Progenitor cell of endocrine pancreas (in vitro differentiated cells): Measurements from ENCODE around the gene SPTBN4. TPM values are rescaled to one million over a fixed set of nuclear protein-coding genes. Genes with fewer than 3 reads are reported as not detected.

Experiments used
- DNase-seq: peaks from one replicate; pipeline ENCODE4 v3.0.0; 2021; ENCODE audit warnings: low spot score; ENCODE audit not compliant: unreplicated experiment
- H3K27ac Mint-ChIP-seq: 2 replicates; pipeline ENCODE4 v1.8.0; 2021; ENCODE audit warnings: mild to moderate bottlenecking, moderate library complexity, mixed read lengths
- H3K27me3 Mint-ChIP-seq: 2 replicates; pipeline ENCODE4 v1.8.0; 2021; ENCODE audit warnings: mixed read lengths
- H3K36me3 Mint-ChIP-seq: 2 replicates; pipeline ENCODE4 v1.8.0; 2022; ENCODE audit warnings: mixed read lengths; ENCODE audit not compliant: insufficient read depth
- H3K4me1 Mint-ChIP-seq: 2 replicates; pipeline ENCODE4 v1.8.0; 2021; ENCODE audit warnings: low read depth, mixed read lengths
- H3K4me3 Mint-ChIP-seq: 2 replicates; pipeline ENCODE4 v1.8.0; 2021; ENCODE audit warnings: low read depth, mild to moderate bottlenecking, moderate library complexity, mixed read lengths
- H3K9me3 Mint-ChIP-seq: 2 replicates; pipeline ENCODE4 v1.8.0; 2021; ENCODE audit warnings: low read depth, mixed read lengths
- CTCF ChIP-seq: fragments of 200-600 bp; sonication (generic); IDR thresholded peaks from one replicate; pipeline ENCODE4 v1.5.0; 2021; ENCODE audit warnings: antibody characterized with exemption, mild to moderate bottlenecking; ENCODE audit not compliant: unreplicated experiment
- long read RNA-seq: library from polyadenylated mRNA; unstranded; transcript quantifications from one replicate; pipeline ENCODE4 v2.0.0, GENCODE V29; 2020
- total RNA-seq: library from RNA; stranded (reverse); gene quantifications from 2 replicates; pipeline ENCODE4 v1.2.1, GENCODE V29; 2021

The SPTBN4 gene
- total RNA-seq = 2.8 and 3.1 TPM in 2 replicates
- long read RNA-seq = 0 reads

DNA sequence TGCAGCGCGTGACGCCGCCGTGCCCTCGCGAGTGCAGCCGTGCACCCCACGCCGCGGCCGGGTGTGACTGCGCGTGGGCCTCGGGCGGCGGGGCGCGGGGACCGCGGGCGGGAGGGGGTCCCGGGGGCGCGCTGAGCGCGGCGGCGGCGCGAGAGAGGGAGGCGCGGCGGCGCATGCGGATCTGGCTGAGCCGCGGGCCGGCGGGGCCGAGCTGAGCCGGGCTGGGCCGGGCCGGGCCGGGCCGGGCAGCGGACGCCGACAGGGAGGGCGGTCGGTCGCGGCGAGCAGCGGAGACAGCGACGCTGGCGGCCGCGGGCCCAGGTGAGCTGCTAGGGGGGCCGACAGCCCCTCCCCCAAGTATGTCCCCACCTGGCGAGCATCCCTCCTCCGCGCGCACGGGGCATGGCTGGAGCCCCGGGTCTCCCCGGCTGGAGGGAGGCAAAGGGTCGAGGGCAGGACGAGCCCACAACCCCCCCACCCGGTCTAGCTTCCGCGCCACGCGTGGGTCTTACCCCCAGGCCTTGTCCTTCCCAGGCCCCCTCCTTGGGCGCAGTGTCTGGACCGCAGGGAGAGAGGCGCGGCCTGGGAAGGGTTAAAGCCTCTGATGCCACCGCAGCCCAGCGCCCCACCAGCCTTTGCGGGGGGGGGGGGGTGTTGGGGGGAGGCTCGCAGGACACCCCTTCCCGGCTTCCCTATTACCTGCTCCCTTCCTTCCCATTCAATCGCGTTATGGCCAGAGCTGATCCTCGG, at the start of gene SPTBN4:
SPTBN4 (plus strand) TSS at position 17 of the 750 bp plus-strand sequence. CDS start 5,621 bp downstream, outside the sequence.
- H3K9me3 Mint-ChIP-seq = no peaks in the 10 kb centered on the region
- TF ChIP-seq CTCF = no peak
- H3K27me3 Mint-ChIP-seq = peaks cover 28% of the 10 kb centered on the region
- DNase-seq = no peak
- H3K4me1 Mint-ChIP-seq = peaks cover 13% of the 10 kb centered on the region
- H3K36me3 Mint-ChIP-seq = no peaks in the 10 kb centered on the region
- peak within 1 kb of the TSS; percentile 49 for H3K27ac Mint-ChIP-seq
- H3K4me3 Mint-ChIP-seq = peak within 1 kb of the TSS; percentile 73

- Mint-ChIP-seq H3K36me3 (no peaks in the 10 kb centered on the region), H3K4me1 (peaks cover 6% of the 10 kb centered on the region), H3K9me3 (no peaks in the 10 kb centered on the region), H3K27me3 (peaks cover 5% of the 10 kb centered on the region), H3K4me3 (no peak overlapping the region), H3K27ac (no peak overlapping the region)
- DNase-seq = no peak
- TF ChIP-seq CTCF = no peak
These were observed 49.2 kb upstream of the SPTBN4 start for GRCh38 chr19:40417643-40417981.

DNA sequence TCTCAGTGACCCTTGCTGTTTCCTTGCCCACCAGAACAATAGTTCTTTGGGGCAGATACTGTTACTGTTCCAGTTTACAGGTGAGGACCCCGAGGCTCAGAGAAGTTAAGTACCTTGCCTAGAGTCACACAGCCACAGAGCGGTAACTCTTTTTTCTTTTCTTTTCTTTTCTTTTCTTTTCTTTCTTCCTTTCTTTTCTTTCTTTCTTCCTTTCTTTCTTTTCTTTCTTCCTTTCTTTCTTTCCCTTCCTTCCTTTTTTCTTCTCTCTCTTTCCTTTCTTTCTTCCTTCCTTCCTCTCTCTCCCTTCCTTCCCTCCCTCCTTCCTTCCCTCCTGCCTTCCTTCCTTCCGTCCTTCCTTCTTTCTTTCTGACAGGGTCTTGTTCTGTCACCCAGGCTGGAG, 48.8 kb upstream of the SPTBN4 start:
- Mint-ChIP-seq H3K4me3 (no peak overlapping the region), H3K27ac (no peak overlapping the region), H3K4me1 (peaks cover 6% of the 10 kb centered on the region), H3K36me3 (no peaks in the 10 kb centered on the region), H3K9me3 (no peaks in the 10 kb centered on the region), H3K27me3 (peaks cover 5% of the 10 kb centered on the region)
- DNase-seq = no peak
- TF ChIP-seq CTCF = no peak

GRCh38 chr19:40419066-40419612, 47.7 kb upstream of the SPTBN4 start:
- Mint-ChIP-seq H3K36me3 (no peaks in the 10 kb centered on the region), H3K9me3 (no peaks in the 10 kb centered on the region), H3K4me3 (no peak overlapping the region), H3K4me1 (peaks cover 5% of the 10 kb centered on the region), H3K27me3 (peaks cover 2% of the 10 kb centered on the region), H3K27ac (no peak overlapping the region)
- TF ChIP-seq CTCF = no peak
- DNase-seq = no peak

GRCh38 chr19:40419780-40420179, 47.0 kb upstream of the SPTBN4 start:
- Mint-ChIP-seq H3K27ac (no peak overlapping the region), H3K36me3 (no peaks in the 10 kb centered on the region), H3K9me3 (no peaks in the 10 kb centered on the region), H3K4me3 (no peak overlapping the region), H3K27me3 (peaks cover 2% of the 10 kb centered on the region), H3K4me1 (peaks cover 9% of the 10 kb centered on the region)
- no peak for DNase-seq
- TF ChIP-seq CTCF = no peak
